HG02610 (cell line): ENCODE measurements around the gene AMZ1.
A peak's percentile ranks its signal among the peaks of the same experiment; 100 is the strongest.
"Not testable (repeated sequence)": the region's sequence is repeated elsewhere in the genome, so short reads cannot be mapped to it uniquely, and the experiment has no call there.

ENCODE experiments used
- ATAC-seq: cut with Tn5 transposase; IDR thresholded peaks from one replicate; pipeline ENCODE4 v1.9.1; 2021; ENCODE audit warnings: mild to moderate bottlenecking, moderate library complexity; ENCODE audit not compliant: unreplicated experiment

The AMZ1 gene

DNA sequence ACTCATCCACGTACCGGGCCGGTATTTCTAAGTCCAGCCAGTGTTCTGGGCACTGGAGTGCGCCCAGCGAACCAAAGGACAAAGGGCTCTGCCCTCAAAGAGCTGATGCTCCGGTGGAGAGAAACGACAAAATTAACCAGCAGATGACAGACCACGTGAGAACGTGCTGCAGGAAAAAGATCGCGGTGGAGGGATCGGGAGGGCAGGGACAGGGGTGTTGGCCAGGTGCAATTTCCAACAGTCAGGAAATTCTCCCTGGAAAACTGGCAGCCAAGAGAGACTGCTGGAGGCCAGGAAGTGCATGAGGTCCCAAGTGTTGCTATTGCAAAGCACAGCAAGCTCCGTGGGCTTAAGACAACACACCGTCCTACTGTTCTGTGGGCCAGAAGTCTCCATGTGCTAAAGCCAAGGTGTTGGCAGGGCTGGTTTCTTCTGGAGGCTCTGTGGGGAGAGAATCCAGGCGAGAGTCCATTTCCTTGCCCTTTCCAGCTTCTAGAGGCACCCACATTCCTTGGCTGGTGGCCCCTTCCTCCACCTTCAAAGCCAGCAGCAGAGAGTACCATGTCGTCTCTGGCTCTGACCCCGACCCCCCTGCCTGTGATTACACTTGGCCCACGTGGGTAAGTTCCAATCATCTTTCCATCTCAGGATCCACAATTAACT is 21.3 kb upstream of the AMZ1 start:
- no peak for ATAC-seq

DNA sequence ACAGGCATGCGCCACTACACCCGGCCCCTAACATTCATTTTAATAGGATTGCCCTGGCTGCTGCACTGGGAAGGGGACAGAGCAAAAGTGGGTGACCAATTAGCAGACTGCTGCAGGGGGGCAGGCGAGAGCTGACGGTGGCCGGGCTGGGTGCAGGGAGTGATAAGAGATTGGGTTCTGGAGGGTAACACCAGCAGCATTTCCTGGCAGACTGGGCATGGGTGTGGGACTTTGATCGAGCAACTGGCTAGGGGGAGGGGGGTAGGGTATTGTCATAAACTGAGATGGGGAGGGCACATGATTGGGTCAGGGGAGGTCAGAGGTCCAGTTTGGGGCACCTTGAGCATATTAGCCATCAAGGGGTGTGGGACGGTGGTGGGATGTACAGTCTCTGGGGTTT is 20.2 kb upstream of the AMZ1 start:
- no peak for ATAC-seq

DNA sequence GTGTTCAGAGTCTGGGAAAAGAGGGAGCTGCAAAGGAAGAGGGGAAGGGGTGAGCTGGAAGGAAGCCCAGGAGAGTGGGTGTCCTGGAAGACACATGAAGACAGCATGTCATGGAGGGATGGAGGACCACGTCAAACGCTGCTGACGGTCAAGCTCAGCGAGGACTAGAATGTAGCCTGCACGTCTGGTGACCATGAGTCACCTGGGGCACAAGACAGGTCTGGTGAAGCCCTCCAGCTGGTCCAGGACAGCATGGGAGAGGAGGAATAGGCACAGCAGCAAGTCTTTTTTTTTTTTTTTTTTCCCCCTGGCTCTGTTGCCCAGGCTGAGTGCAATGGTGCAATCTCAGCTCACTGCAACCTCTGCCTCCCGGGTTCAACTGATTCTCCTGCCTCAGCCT is 19.6 kb upstream of the AMZ1 start:
- ATAC-seq = no peak

DNA sequence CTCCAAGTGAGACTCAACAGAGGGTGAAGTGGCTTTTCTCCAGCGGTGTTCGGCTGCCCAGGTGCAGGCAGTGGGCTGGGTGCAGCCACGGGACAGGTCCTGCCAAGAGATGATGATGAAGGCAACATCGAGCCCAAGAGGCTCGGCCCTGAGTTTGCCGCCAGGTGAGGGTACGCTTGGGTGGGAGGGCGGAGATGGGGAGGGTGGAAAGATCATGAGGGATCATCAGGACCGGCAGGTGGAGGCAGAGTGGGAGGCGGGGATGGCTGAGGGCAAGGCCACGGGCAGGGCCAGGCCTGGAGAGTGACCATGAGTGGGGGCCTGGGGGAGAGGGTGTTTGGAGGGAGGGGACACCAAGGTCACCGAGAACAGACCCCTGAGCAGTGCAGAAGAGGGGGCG is 17.8 kb upstream of the AMZ1 start:
- no peak for ATAC-seq

DNA sequence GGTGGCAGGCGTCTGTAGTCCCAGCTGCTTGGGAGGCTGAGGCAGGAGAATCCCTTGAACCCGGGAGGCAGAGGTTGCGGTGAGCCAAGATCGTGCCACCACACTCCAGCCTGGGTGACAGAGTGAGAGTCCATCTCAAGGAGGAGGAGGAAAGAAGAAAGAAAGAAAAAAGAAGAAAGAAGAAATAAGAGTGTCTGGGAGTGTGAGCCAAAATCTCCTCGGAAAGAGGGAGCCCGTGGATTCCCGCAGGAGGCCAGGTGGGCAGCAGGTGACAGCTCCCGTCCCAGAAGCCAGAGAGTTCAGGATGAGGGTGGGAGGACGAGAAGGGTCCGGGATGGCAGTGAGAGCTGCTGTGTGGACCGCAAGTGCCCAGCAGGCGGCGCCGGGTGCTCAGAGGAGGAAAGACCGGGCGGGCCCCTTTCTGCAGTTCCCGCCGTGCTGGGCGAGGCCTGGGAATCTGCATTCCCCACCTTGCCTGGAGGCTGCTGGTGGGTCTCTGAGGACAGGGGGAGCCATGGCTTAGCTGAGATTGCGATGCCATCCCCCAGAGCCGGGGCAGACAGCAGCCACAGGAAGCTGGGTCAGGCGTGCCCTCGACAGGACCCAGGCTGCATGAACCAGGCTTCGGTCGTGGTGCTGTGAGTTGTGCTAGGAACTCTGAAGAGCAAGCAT is 17.1 kb upstream of the AMZ1 start:
- peak; percentile 65 for ATAC-seq

DNA sequence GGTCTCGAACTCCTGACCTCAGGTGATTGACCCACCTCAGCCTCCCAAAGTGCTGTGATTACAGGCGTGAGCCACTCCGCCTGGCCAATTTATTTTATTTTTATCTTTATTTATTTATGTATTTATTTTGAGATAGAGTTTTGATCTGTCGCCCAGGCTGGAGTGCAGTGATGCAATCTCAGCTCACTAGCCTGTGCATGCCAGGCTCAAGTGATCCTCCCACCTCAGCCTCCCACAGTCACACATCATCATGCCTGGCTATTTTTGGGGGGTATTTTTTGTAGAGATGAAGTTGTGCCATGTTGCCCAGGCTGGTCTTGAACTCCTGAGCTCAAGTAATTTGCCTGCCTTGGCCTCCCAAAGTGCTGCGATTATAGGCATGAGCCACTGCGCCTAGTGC is 14.8 kb upstream of the AMZ1 start:
- not testable (repeated sequence) for ATAC-seq

DNA sequence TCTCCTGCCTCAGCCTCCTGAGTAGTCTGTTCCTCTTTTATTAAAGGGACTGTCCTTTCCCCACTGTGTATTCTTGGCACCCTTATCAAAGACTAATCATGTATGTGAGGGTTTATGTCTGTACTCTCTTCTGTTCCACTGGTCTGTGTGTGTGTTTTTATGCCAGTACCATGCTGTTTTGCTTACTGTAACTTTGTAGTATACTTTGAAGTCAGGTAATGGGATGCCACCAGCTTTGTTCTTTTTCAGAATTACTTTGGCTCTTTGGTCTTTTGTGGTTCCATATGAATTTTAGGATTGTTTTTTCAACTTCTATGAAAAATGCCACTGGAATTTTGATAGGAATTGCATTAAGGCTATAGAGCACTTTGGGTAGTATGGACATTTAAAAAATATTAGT is 14.1 kb upstream of the AMZ1 start:
- ATAC-seq = no peak

DNA sequence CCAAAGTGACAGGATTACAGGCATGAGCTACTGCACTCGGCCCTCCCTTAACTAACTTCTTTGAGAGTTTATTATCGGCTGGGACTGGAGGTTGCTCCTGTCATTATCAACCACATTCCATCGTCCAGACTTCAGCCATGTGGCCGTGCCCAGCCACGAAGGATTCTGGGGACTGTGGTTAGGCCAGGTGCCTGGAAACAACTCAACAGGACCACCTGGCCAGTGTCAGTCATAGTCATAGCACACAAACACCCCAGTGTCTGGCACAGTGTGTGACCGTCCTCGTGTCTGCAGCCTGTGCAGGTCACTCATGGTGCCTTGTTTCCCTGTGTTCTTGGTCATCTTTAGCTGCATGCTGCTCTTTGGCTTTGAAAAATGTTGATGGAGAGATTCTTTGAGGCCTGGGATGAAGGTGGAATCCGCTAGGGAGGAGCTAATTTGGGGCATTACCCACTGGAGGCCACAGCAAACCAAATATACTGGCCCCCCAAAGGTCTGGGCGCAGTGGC is 12.7 kb upstream of the AMZ1 start:
- ATAC-seq = no peak

DNA sequence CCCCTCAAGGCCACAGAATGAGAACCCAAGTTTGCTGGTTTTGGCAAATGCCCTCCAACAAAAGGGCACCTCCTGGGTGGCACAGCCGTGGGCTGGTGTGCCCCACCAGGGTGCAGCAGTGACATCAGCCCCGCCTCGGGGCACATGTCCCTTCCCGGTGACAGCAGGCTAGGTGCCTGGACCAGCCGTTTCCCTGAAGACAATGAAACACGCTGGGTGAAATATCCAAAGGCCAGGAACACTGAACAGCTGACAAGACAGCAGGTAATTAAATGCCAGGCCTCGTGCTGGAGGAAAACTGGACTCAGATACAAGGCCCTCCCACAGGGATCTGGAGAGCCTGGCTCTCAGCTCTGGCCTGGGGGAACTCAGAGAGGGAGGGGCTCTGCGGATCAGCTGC is 11.4 kb upstream of the AMZ1 start:
- not testable (repeated sequence) for ATAC-seq

DNA sequence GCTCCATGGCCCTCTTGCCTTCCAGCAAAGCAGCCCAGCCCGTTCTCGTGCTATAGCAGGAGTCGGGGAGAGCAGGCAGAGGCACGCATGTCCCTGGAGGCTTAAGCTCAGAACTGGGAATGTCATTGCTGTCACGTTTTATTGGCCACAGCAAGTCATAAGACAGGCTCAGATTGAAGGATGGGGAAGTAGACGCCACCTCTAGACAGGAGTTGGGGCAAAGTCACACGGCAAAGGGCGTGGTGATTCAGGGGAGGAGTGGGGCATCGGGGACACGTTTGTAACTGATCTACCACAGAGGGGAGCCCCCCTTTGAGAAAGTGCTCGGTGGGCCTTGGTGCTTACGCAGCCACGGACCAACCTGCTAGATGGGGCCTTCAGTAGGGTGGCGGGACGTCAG is 9.5 kb upstream of the AMZ1 start:
- not testable (repeated sequence) for ATAC-seq

DNA sequence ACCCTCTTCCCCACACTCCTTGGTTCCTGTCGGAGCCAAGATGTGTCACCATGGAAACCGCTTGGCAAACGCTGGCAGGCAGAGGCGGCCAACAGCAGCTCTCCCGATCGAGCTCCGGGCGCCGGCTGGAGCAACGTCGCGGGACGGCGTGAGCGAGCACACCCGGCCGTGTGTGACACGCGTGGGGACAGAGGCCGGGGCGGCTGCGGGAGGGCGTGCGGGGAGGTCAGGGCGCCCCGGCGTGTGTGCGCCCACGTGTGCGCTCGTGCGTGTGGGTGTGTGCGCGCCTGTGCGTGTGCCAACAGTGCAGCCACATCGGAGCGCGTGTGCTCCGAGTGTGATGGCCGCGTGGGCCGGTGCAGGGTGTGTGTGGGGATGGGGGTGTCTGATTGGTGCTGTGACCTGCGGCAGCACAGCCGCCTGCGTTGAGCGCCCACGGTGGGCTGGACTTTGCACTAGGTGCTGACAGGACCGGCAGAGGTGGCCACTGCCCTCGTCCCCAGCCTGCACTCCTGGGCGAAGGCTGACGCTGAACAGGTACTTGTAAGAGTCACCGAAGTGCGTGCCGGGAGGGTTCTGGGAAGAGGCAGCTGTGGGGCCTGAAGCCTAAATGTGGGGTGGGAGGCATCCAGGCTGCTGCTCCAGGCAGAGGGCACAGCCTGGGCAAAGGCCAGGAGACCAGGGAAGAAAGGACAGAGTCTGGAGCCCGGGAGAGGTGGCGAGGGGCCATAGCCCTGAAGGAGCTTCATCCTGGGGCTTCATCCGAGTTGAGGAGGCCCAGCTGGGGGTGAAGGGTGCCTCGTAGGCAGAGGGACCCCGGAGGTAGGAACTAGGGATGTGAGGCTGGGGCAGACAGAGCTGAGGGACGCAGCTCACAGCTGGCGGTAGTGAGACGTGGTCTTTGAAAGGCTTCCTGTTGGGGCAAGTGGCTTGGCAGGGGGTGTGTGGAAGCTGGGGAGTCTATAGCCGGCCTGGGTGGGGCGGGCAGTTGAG is 8.6 kb upstream of the AMZ1 start:
- ATAC-seq = not testable (repeated sequence)

DNA sequence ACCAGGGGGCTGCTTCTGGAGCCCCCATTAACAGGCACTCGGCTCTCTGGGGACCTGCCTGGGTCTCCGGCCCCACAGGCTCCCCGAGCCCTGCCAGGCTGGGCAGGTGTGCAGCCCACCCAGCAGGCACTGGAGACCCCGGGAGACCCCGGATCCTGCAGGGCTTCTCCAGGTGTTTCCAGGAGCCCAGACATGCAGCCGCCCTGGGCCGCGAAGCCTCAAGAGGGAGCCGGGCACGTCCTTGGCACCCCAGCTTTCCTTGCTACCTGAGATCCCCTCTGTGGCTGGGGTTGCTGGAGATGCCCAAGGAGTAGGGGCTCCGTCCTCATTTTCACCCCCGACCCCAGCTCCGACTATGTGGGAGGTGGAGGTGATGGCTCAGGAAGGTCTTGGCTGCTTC is 7.7 kb upstream of the AMZ1 start:
- ATAC-seq = no peak

DNA sequence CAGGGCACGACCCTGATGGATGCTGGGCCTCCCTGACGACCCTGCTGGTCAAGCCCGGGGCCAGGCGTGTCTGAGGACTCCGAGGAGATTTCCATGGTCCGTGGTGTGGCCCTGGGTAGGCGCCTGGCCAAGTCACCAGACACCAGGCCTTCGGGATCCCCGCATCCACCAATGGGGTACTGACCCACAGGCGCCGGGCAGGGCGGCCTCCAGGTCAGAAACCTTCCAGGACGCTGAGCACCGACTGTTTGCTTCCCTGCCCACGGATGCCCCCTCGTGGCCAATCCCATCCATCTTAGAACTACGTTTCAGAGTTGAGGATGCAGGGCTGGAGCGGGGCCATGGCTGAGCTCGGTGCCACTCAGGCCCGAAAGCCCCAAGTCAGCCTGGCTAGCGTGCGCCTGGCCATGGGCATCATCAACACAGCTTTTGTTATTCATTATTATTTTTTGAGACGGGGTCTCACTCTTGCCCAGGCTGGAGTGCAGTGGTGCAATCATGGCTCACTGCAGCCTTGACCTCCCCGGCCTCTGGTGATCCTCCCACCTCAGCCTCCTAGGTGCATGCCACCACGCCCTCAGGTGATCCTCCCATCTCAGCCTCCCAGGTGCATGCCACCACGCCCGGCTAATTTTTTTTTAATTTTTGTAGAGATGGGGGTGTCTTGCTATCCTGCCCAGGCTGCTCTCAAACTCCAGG is 7.1 kb upstream of the AMZ1 start:
- no peak for ATAC-seq

DNA sequence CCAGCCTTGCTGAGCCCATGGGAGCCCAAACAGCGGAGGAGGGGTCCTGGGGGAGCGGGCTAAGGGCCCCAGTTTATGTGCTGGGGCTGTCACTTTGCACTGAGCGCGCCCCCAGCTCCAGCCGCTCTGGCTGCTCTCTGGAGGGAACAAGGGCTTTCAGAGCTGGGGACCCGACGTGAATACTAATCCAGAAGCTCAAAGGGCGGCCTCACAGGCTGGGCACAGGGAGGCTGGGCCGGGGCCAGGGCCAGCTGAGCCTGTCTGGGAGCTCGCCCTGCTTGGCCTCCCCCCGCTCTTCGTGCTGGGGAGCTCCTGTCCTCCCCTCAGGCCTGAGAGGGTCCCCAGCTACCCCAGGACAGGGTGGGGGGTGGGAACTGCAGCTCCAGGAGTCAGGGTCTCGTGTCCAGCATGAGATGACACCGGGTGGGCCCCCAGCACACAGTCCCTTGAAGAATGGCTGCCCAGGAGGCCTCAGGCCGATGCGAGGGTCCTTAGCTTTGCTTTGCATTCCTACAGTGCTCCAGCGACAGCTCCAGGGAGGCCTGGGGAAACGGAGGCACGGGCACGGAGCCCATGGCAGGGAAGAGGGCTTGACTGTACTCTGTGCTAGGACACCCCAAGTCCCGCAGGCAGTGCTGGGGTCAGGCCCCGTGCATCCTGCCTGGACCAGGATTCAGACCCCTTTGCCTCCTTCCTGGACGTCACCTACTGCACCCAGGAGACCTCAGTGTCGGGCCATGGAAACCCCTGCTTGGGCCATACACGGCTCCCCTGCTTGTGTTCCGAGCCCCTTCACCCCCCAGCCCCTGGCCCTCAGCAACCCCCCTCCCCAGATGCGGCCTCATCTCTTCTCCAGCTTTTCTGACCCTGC is 5.8 kb upstream of the AMZ1 start:
- no peak for ATAC-seq

DNA sequence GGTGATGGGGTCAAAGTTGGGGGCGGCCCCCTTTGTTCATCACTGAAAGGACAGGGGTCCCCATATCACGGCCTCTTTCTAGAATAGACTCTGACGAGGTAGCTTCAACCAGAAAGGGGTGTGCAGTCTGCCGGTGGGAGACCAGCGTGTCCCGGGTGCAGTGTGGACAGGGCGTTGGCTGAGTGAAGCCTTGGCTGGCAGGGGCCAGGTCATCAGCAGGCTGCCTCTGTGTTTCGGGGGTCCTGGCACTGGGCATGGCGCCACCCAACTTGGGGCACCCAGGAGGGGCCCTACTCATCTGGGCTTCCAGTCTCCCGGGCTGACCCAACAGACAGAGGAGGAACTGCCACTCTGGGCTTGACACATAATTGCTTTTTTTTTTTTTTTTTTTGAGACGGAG is 3.5 kb upstream of the AMZ1 start:
- ATAC-seq = no peak

DNA sequence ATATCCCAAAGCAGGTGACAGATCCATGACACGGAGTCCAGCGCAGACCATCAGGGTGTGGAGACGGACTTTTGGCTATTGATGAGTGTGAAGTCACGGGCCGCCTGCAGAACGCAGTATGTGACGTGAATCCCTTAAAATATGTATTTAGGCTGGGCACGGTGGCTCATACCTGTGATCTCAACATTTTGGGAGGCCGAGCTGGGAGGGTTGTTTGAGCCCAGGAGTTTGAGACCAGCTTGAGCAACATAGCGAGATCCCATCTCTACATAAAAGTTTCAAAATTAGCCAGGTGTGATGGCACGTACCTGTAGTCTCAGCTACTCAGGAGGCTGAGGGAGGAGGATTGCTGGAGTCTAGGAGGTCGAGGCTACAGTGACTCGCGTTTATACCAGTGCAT is 1.9 kb upstream of the AMZ1 start:
- no peak for ATAC-seq

DNA sequence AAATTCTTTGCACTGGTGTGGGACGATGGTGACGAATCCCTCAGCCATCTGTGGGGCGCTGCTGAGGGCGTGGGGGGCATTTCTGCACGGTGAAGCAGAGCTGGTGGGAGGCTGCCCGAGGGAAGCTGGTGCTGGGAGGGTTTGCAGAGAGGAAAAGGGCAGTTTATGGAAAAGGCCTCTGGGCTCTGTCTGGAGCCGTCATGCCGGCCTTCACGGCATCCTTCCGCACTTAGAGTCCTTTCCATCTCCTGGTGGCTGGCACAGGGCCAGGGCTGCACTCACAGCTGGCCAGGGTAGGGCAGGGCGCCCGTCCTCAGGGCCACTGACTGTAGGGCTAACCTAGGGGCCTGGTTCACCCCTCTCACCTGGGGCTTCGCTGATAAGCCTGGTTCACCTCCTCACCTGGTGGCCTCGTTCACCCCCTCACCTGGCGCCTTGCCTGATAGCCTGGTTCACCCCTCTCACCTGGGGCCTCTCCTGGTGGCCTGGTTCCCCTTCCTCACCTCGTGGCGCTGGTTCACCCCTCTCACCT is 598 bp upstream of the AMZ1 start:
- ATAC-seq = no peak

DNA sequence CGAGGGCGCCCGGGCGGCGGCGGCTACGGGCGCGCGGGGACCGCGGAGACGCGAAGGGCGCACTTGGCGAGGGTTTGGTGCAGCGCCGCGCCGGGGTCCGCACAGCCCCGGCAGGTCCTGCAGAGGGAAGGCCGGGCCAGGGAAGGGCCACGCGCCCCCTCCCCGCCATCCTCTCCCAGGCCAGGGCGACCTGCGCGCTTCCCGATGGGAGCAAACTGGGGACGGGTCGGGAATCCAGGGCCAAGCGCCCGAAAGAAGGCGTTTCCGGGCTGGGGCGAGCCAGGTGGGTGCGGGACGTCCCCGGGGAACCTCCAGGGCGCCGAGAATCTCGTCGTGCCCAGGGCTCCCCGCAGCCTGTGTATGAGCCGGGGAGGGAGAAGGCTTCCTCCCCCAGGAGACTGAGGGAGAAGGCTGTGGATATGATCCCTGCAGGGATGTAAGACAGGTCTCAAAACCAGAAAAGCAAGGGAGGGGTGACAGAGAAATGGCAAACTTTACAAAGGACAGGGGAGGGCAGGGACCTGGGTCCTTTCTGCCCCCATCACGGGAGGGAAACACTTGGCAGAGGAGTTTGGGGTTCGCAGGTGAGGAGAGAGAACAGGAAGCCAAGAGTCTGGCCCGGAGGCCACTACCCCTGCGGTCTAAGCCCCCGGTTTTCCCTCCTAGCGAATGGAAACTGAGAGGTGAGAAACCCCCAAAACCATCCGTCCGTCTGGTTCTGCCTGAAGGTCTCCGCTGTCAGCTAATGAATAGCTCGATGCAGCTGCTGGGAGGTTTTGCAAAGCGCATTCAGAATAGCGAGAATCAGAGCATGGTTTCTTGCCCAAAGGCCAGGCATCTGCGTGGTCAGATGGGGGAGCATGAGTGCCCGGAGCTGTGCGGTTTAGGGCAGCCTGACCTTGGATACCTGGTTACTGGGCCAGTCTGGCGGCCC is 674 bp downstream of the AMZ1 start:
- peak; percentile 65 for ATAC-seq
